ENCODE measurements around the gene LHFPL6. TPM values are rescaled to one million over a fixed set of nuclear protein-coding genes. Genes with fewer than 3 reads are reported as not detected.
A peak's percentile ranks its signal among the peaks of the same experiment; 100 is the strongest.

LHFPL6 gene
- total RNA-seq, 1 experiment from 2014 or later = 2.5 TPM

GRCh38 chr13:39536274-39536673 lies 66.7 kb downstream of the LHFPL6 start:
- DNase-seq = no peak
- POLR2A ChIA-PET (ENCODE audit: unreplicated experiment) = no interaction called here

GRCh38 chr13:39533651-39534150 lies 69.3 kb downstream of the LHFPL6 start:
- Histone ChIP-seq H3K9me2 (ENCODE audit: insufficient read depth) (no peaks in the 10 kb centered on the region), H3K27ac (no peak overlapping the region), H3K36me3 (ENCODE audit: low read depth) (no peaks in the 10 kb centered on the region), H3K27me3 (ENCODE audit: insufficient read depth, low read depth) (no peaks in the 10 kb centered on the region), H3K79me2 (ENCODE audit: low read depth) (no peaks in the 10 kb centered on the region), H3K4me3 (no peak overlapping the region), H3F3A (ENCODE audit: insufficient read depth, low read depth) (no peaks in the 10 kb centered on the region), H3K4me1 (replicated peaks; ENCODE audit: insufficient read depth) (peaks cover 19% of the 10 kb centered on the region), H2AFZ (no peak overlapping the region), H4K20me1 (ENCODE audit: insufficient read depth) (no peaks in the 10 kb centered on the region), H3K4me2 (no peak overlapping the region), H3K9me3 (ENCODE audit: insufficient read depth, low read depth) (peaks cover 10% of the 10 kb centered on the region; the same call in 1 of the 2 replicates)
- TF ChIP-seq CTCF (conservative IDR thresholded peaks at IDR 0.05) (no peak), EZH2 (IDR thresholded peaks at IDR 0.05; ENCODE audit: low read depth) (no peak)
- CTCF ChIA-PET = no interaction called here
- intact Hi-C loops (cut with micrococcal nuclease; ENCODE audit: unreplicated experiment) = no loop called here
- no TSS peak for BruUV-seq (replicated peaks)
- POLR2A ChIA-PET (ENCODE audit: unreplicated experiment) = no interaction called here
- no peak for DNase-seq

More at GRCh38 chr13:39536274-39536673, 66.7 kb downstream of the LHFPL6 start:
- Histone ChIP-seq H3K27ac (no peak overlapping the region), H3K27me3 (ENCODE audit: insufficient read depth, low read depth) (no peaks in the 10 kb centered on the region), H3K9me2 (ENCODE audit: insufficient read depth) (no peaks in the 10 kb centered on the region), H3K4me3 (no peak overlapping the region), H3K79me2 (ENCODE audit: low read depth) (no peaks in the 10 kb centered on the region), H2AFZ (no peak overlapping the region), H3K9me3 (ENCODE audit: insufficient read depth, low read depth) (peaks cover 10% of the 10 kb centered on the region; the same call in 1 of the 2 replicates), H3K4me1 (replicated peaks; ENCODE audit: insufficient read depth) (peaks cover 10% of the 10 kb centered on the region), H3F3A (ENCODE audit: insufficient read depth, low read depth) (no peaks in the 10 kb centered on the region), H3K4me2 (no peak overlapping the region), H4K20me1 (ENCODE audit: insufficient read depth) (no peaks in the 10 kb centered on the region), H3K36me3 (ENCODE audit: low read depth) (no peaks in the 10 kb centered on the region)
- CTCF ChIA-PET = no interaction called here
- no TSS peak for BruUV-seq (replicated peaks)
- intact Hi-C loops (cut with micrococcal nuclease; ENCODE audit: unreplicated experiment) = no loop called here
- no peak for TF ChIP-seq CTCF (conservative IDR thresholded peaks at IDR 0.05)
- no peak for TF ChIP-seq EZH2 (IDR thresholded peaks at IDR 0.05; ENCODE audit: low read depth)

- Histone ChIP-seq H2AFZ (no peak overlapping the region), H3K36me3 (ENCODE audit: low read depth) (no peaks in the 10 kb centered on the region), H3K9me2 (ENCODE audit: insufficient read depth) (no peaks in the 10 kb centered on the region), H3K27me3 (ENCODE audit: insufficient read depth, low read depth) (no peaks in the 10 kb centered on the region), H3K79me2 (ENCODE audit: low read depth) (no peaks in the 10 kb centered on the region), H3K4me2 (peak overlapping the region; percentile 31), H3K27ac (no peak overlapping the region), H3F3A (ENCODE audit: insufficient read depth, low read depth) (no peaks in the 10 kb centered on the region; the same call in 1 of the 2 replicates), H3K9me3 (ENCODE audit: insufficient read depth, low read depth) (peaks cover 10% of the 10 kb centered on the region; the same call in 1 of the 2 replicates), H3K4me3 (no peak overlapping the region), H4K20me1 (ENCODE audit: insufficient read depth) (no peaks in the 10 kb centered on the region), H3K4me1 (replicated peaks; ENCODE audit: insufficient read depth) (peaks cover 34% of the 10 kb centered on the region)
- CTCF ChIA-PET = interaction anchor here (0.6 kb wide), 1 partner anchor 1223 kb away, joined by 3 read pairs; no protein-coding TSS in a partner anchor
- POLR2A ChIA-PET (ENCODE audit: unreplicated experiment) = interaction anchor here (0.6 kb wide), 1 partner anchor 12 kb away, joined by 5 read pairs; no protein-coding TSS in a partner anchor
- no peak for TF ChIP-seq EZH2 (IDR thresholded peaks at IDR 0.05; ENCODE audit: low read depth)
- no peak for TF ChIP-seq CTCF (conservative IDR thresholded peaks at IDR 0.05)
- BruUV-seq (replicated peaks) = no TSS peak
- intact Hi-C loops (cut with micrococcal nuclease; ENCODE audit: unreplicated experiment) = no loop called here
- DNase-seq = peak in 1 of 2 experiments; percentile 43
Measured at GRCh38 chr13:39531646-39532045, 71.3 kb downstream of the LHFPL6 start.

Measured in PC-9 (cell line).